ENCODE data around the gene PDE8A.

GRCh38 chr15:84992157-84992944 lies 10.7 kb downstream of the PDE8A start:
- TF ChIP-seq CTCF (IDR thresholded peaks at IDR 0.05) = no peak
- TF ChIP-seq POLR2A (IDR thresholded peaks at IDR 0.05) = no peak
- TF ChIP-seq POLR2AphosphoS5 (IDR thresholded peaks at IDR 0.05) = no peak

All from breast epithelium (tissue), 3 donors.